HG03439 (cell line): ENCODE measurements around the gene ATP2A3.

Experiments
- ATAC-seq: cut with Tn5 transposase; IDR thresholded peaks from one replicate; pipeline ENCODE4 v1.9.1; 2021; ENCODE audit warnings: mild to moderate bottlenecking, moderate library complexity; ENCODE audit not compliant: unreplicated experiment

The ATP2A3 gene

DNA sequence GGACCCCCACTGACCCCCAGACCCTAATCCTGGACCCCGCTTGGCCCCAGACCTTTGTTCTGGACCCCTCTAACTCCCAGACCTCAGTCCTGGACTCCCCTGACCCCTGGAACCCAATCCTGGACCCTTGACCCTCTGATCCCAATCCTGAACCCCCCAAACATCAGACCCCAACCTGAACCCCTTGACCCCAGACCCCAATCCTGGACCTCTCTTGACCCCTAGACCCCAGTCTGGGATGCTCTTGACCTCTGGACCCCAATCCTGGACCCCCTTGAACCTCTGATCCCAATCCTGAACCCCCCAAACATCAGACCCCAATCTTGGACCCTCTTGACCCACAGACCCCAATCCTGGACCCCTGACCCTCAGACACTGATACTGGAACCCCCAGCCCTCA is 34.5 kb downstream of the ATP2A3 start:
- ATAC-seq: no peak

- ATAC-seq: no peak
Measured at GRCh38 chr17:3929181-3929580, 35.1 kb downstream of the ATP2A3 start.

DNA sequence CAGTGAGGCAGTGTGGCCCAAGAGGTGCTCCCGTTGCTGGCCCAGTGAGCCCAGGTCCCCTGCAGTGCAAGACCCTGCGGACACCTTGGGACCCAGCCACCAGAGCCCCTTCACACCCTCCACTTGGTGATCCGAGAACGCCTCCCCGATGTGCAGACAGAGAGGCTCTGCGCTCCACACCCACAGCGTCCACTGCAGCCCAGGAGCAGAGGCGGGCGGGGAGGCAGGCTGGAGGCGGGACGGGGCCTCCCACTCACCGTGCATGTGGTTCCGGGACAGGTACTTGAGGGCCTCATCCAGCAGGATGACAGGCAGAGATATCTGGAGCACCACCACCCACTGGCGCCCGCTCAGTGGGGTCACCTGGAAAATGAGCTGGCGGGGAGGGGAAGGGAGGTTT is 35.8 kb downstream of the ATP2A3 start:
- ATAC-seq: no peak

- ATAC-seq: no peak
Measured at GRCh38 chr17:3927628-3928340, 36.5 kb downstream of the ATP2A3 start.

- no peak for ATAC-seq
Measured at GRCh38 chr17:3926860-3927627, 37.2 kb downstream of the ATP2A3 start.

- ATAC-seq: no peak
Measured at GRCh38 chr17:3925684-3926485, 38.4 kb downstream of the ATP2A3 start.

- no peak for ATAC-seq
Measured at GRCh38 chr17:3924512-3925350, 39.5 kb downstream of the ATP2A3 start.

GRCh38 chr17:3923466-3924190 is 40.6 kb downstream of the ATP2A3 start:
- no peak for ATAC-seq

GRCh38 chr17:3922765-3923164 is 41.5 kb downstream of the ATP2A3 start:
- no peak for ATAC-seq

- ATAC-seq: no peak
Measured at GRCh38 chr17:3921502-3922319, 42.5 kb downstream of the ATP2A3 start.

- ATAC-seq: no peak
Measured at GRCh38 chr17:3921006-3921405, 43.2 kb downstream of the ATP2A3 start.

GRCh38 chr17:3919123-3919624 is 45.1 kb downstream of the ATP2A3 start:
- no peak for ATAC-seq

DNA sequence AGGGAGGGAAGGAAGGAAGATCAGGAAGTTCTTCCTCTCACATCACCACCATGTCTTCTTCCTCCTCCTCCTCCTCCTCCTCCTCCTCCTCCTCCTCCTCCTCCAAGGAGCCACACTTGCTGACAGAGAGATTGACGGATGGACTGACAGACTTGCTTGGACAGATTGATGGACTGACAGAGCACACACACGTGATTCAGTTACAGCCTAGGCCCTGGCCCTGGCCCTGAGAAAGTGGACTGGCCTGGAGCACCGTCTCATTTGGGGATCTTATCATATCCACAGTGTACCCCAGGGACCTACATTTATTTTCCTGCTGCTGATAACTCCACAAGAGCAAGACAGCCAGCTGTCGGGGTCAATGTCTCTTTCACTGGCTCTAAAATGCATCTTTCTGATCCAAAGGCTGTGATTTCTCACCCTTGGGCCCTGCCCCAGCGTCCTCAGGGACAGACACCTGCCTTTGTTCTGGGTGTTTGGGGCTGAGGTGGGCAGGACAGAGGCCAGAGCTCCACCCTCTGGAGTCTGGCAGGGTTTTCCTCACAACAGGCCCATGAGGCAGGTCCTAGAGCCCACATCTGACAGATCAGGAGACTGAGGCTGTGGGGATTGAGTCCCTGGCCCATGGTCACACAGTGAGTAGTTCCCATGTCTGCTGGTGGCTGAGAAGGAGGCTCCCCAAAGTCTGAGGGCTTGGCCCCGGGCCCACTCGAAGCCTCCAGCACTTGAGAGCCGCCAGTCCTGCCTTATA is 45.7 kb downstream of the ATP2A3 start:
- no peak for ATAC-seq

DNA sequence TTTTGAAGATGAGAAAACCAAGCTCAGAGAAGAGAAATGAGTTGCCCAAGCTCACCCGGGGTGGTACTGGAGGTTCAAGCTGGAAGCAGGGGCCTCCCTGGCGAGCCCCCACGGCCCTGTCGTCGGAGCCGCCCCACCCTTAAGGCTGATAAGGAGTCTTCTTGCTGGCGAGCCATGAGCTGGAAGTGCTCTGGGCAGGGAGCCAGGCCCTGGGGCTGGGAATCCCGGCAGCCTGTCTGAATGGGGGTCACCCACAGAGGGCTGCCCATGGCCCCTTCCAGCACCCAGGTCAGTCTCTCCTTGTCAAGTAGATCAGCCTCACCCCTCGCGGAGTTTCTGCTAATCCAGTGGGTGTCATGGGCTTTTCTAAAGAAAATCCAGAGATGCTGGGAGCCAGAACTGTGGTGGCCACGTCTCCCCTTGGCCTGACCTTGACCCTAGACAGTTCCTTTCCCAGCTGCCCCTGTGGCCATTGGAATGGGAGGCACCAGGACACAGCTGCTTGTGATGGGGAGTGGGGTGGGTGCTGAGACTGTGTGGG is 46.8 kb downstream of the ATP2A3 start:
- no peak for ATAC-seq

- no peak for ATAC-seq
Measured at GRCh38 chr17:3916825-3917224, 47.4 kb downstream of the ATP2A3 start.

- ATAC-seq: no peak
Measured at GRCh38 chr17:3915995-3916696, 48.1 kb downstream of the ATP2A3 start, which contains the start of gene P2RX1. P2RX1 (minus strand) TSS chr17:3916465; CDS start chr17:3916225, 240 bp downstream.

DNA sequence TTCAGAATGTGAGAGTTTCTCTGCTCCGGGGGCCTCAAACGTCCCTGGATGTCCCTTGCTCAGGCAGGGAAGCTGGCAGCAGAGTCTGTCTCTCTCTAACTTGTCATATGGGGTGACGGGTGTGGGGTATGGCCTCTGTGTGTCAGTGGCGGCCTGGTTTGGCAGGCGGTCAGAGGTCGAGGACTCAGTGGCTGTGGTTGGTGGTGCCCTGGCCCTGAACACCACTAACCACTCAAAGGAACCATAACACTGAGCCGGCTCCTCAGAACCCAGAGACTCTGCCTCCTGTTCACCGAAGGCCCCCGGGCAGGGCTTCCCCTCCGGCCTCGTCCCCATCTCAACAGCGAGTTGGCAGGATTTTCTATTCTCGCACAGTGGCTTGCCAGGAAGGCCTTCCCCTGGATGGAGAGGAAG is 48.6 kb downstream of the ATP2A3 start:
- ATAC-seq: no peak
